Activated CD4-positive, alpha-beta T cell treated with anti-CD3 and anti-CD28 coated beads for 36 hours (primary cell): ENCODE results near the gene PEX10. TPM values are rescaled to one million over a fixed set of nuclear protein-coding genes. Genes with fewer than 3 reads are reported as not detected.

Source experiments
- ATAC-seq: fragments of 200-7000 bp; cut with Tn5 transposase; one replicate; pipeline ENCODE4 v1.10.0; 2021; ENCODE audit warnings: mild to moderate bottlenecking, moderate library complexity
- CTCF ChIA-PET: fragments of 350-600 bp; sonication (Branson Sonifier 250); formaldehyde crosslinking; loops from one replicate; lab custom pipeline; 2021; ENCODE audit warnings: antibody characterized with exemption; lab: Charles Lee
- POLR2A ChIA-PET: fragments of 350-600 bp; sonication (Branson Sonifier 250); formaldehyde crosslinking; loops from one replicate; lab custom pipeline; 2021; ENCODE audit warnings: antibody characterized with exemption, inconsistent platforms; lab: Charles Lee
- DNase-seq: peaks from one replicate; pipeline ENCODE4 v3.0.0-alpha.2; 2020
- H3K27ac Mint-ChIP-seq: one replicate; pipeline ENCODE4 v1.8.0; 2021; ENCODE audit warnings: mixed read lengths
- H3K27me3 Mint-ChIP-seq: one replicate; pipeline ENCODE4 v1.8.0; 2021; ENCODE audit warnings: mixed read lengths
- H3K36me3 Mint-ChIP-seq: one replicate; pipeline ENCODE4 v1.8.0; 2021; ENCODE audit warnings: low read depth, mixed read lengths
- H3K4me1 Mint-ChIP-seq: one replicate; pipeline ENCODE4 v1.8.0; 2021; ENCODE audit warnings: mixed read lengths
- H3K4me3 Mint-ChIP-seq: one replicate; pipeline ENCODE4 v1.8.0; 2021; ENCODE audit warnings: mild to moderate bottlenecking, moderate library complexity, mixed read lengths
- H3K9me3 Mint-ChIP-seq: one replicate; pipeline ENCODE4 v1.8.0; 2021; ENCODE audit warnings: low read depth, mixed read lengths
- intact Hi-C, 2 experiments: fragments of 100-400 bp; cut with DNase I in 1 of 2; cut with micrococcal nuclease in 1 of 2; formaldehyde crosslinking; loops; one replicate each; pipeline versions ENCODE4 v1.14.2 to v1.15.1; 2022 to 2024; cut with DNase I, micrococcal nuclease
- total RNA-seq, 2 experiments: library from RNA; stranded (reverse); gene quantifications; one replicate each; pipeline ENCODE4 v1.2.3, GENCODE V29; 2021

PEX10 gene
- total RNA-seq, 2 experiments from 2014 or later, result 15.1 to 17.7 TPM

DNA sequence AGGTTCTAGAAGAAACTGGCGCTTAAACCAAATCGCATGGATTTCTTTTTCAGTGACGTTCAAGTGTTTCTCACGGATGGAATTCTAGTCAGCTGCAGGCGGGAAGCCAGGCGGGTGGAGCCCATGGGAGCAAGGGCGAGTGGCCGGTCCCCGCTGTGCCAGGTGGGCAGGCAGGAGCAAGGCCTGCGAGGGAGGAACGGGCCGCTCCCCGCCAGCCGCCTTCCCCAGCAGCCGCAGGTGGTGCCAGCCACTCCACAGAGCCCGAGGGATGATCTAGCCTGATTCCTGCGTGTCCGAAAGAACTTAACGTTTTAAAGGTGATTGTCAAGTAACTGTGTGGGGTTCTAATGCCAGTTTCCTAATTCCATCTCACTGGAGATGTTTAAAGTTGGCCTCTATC lies 9.1 kb downstream of the PEX10 start:
- DNase-seq (no peak), ATAC-seq (no peak)
- H3K9me3 Mint-ChIP-seq, result no peaks in the 10 kb centered on the region
- peaks cover 5% of the 10 kb centered on the region for H3K4me1 Mint-ChIP-seq
- peaks cover 48% of the 10 kb centered on the region for H3K36me3 Mint-ChIP-seq
- CTCF ChIA-PET, result interaction anchor here (1.0 kb wide), 1 partner anchor 145 kb away, joined by 3 read pairs; no protein-coding TSS in a partner anchor
- POLR2A ChIA-PET, result no interaction called here
- no peak overlapping the region for H3K4me3 Mint-ChIP-seq
- H3K27ac Mint-ChIP-seq, result no peak overlapping the region
- H3K27me3 Mint-ChIP-seq, result no peaks in the 10 kb centered on the region
- intact Hi-C loops, result no loop called here

DNA sequence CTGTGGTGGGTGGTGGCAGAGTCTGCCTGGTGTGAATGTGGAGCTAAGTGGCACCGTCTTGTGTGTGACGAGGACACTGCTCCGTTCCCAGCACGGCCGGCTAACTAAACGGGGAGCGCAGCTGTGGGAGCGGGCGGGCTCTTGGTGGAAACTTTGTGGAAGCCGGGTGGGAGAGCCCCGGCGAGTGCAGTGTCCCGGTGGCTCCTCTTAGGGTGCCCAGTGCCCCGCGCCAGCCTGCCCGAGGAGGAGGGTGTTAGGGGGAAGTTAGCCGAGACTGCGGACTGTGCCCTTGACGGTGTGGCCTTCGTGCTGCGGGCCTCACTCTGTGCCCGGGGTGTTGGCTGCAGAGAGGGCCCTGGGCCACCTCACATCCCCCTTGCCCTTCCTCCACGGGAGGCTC lies 9.9 kb downstream of the PEX10 start:
- H3K27me3 Mint-ChIP-seq, result no peaks in the 10 kb centered on the region
- ATAC-seq, result no peak
- H3K4me3 Mint-ChIP-seq, result no peak overlapping the region
- CTCF ChIA-PET, result interaction anchor here (1.0 kb wide), 1 partner anchor 146 kb away, joined by 3 read pairs; no protein-coding TSS in a partner anchor
- H3K4me1 Mint-ChIP-seq, result peaks cover 5% of the 10 kb centered on the region
- DNase-seq, result no peak
- H3K36me3 Mint-ChIP-seq, result peaks cover 45% of the 10 kb centered on the region
- H3K9me3 Mint-ChIP-seq, result no peaks in the 10 kb centered on the region
- POLR2A ChIA-PET, result no interaction called here
- H3K27ac Mint-ChIP-seq, result peak overlapping the region; percentile 37
- intact Hi-C loops, result no loop called here

DNA sequence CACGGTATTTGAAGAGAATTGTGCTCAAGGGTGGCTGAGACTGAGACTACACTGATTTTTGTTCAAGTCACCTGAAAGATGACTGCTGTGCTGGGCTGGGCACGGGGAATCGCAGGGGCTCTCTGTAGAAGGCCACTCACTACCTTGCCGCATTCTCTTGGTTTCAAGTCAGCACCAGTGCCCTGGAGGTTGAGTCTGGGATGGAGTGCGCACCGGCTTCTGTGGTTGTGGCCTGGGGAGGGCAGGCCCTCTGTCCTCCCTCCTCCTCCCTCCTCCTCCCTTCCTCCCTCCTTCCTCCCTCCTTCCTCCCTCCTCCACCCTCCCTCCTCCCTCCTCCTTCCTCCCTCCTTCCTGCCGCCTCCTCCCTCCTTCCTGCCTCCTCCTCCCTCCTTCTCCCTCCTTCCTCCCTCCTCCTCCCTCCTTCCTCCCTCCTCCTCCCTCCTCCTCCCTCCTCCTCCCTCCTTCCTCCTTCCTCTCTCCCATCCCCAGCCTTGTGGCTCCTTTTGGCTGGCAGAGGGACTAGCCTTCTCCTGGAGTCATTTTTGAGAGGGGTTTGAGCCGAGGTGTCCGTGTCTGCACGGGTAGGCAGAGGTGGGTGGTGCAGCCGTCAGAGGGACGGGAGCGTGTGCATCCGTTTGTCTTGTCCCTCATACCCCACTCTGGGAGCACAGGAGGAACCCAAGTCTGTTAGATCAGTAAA lies 11.3 kb downstream of the PEX10 start:
- CTCF ChIA-PET, result interaction anchor here (0.8 kb wide), 1 partner anchor 379 kb away, joined by 3 read pairs; no protein-coding TSS in a partner anchor
- intact Hi-C loops, result no loop called here
- Mint-ChIP-seq H3K27ac (no peak overlapping the region), H3K4me3 (no peak overlapping the region), H3K36me3 (peaks cover 54% of the 10 kb centered on the region), H3K27me3 (no peaks in the 10 kb centered on the region), H3K4me1 (peaks cover 6% of the 10 kb centered on the region), H3K9me3 (no peaks in the 10 kb centered on the region)
- POLR2A ChIA-PET, result no interaction called here
- ATAC-seq (no peak), DNase-seq (no peak)

DNA sequence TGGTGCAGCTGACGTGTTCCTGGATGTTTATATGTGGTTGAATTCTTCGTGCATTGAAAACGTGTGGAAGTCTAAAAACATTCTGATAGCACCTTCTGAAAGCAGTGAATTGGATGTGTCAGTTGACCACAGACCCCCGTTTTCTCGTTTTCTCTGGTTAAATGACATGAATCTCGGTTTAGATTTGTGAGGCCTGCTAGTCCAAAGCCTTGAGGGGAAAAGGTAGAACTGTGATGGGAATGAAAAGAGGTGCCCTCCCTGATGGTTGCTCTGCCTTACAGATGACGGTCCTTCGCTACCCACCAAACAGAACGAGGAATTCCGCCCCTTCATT lies 11.8 kb downstream of the PEX10 start:
- Mint-ChIP-seq H3K4me1 (peaks cover 6% of the 10 kb centered on the region), H3K4me3 (no peak overlapping the region), H3K36me3 (peaks cover 58% of the 10 kb centered on the region), H3K27ac (no peak overlapping the region), H3K9me3 (no peaks in the 10 kb centered on the region), H3K27me3 (no peaks in the 10 kb centered on the region)
- DNase-seq (no peak), ATAC-seq (peak; percentile 38)
- intact Hi-C loops, result no loop called here
- ChIA-PET POLR2A (no interaction called here), CTCF (no interaction called here)

- intact Hi-C loops, result no loop called here
- ChIA-PET CTCF (no interaction called here), POLR2A (no interaction called here)
- no peaks in the 10 kb centered on the region for H3K9me3 Mint-ChIP-seq
- no peak overlapping the region for H3K4me3 Mint-ChIP-seq
- no peak for DNase-seq
- no peak for ATAC-seq
- peaks cover 59% of the 10 kb centered on the region for H3K36me3 Mint-ChIP-seq
- H3K27me3 Mint-ChIP-seq, result no peaks in the 10 kb centered on the region
- H3K4me1 Mint-ChIP-seq, result peaks cover 8% of the 10 kb centered on the region
- no peak overlapping the region for H3K27ac Mint-ChIP-seq
These were observed 12.3 kb downstream of the PEX10 start for GRCh38 chr1:2399890-2400575.

- ChIA-PET CTCF (no interaction called here), POLR2A (no interaction called here)
- Mint-ChIP-seq H3K4me3 (no peak overlapping the region), H3K9me3 (no peaks in the 10 kb centered on the region), H3K27ac (peak overlapping the region; percentile 44), H3K36me3 (peaks cover 62% of the 10 kb centered on the region), H3K27me3 (no peaks in the 10 kb centered on the region), H3K4me1 (peaks cover 17% of the 10 kb centered on the region)
- DNase-seq (no peak), ATAC-seq (no peak)
- intact Hi-C loops, result no loop called here
These were observed 13.5 kb downstream of the PEX10 start for GRCh38 chr1:2398871-2399270.

DNA sequence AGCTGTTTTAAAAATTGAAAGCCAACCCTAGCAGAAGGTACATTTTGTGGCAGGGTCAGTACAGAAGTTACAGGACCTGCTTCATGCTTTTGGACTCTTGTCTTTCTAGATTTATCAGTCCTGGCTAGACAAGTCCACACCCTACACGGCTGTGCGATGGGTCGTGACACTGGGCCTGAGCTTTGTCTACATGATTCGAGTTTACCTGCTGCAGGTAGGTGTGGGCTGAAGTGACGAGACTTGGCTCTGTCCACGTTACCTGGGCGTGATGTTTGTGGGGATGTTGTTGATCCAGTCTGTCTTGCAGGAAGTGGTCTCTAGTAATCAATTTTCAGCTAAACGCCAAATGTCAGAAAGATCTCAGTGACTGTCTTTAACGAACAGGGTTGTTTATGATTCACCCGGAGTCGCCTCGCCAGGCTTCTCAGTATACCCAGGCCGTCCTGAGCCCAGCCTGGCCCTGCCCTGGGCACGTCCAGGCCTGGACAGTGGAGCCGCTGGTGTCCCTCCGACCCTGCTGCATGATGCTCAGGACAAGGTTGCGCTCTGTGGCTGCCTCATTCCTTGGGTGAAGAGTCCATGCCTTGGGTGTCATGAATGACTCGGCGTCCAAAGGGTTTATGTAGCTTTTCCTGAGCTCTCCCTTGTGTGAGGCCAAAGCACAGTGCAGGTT lies 15.2 kb downstream of the PEX10 start:
- Mint-ChIP-seq H3K36me3 (peaks cover 62% of the 10 kb centered on the region), H3K9me3 (no peaks in the 10 kb centered on the region), H3K27ac (no peak overlapping the region), H3K4me1 (peaks cover 35% of the 10 kb centered on the region), H3K4me3 (no peak overlapping the region), H3K27me3 (no peaks in the 10 kb centered on the region)
- CTCF ChIA-PET, result interaction anchor here (0.9 kb wide), 1 partner anchor 26 kb away, joined by 3 read pairs; no protein-coding TSS in a partner anchor
- POLR2A ChIA-PET, result no interaction called here
- intact Hi-C loops, result no loop called here
- ATAC-seq (no peak), DNase-seq (no peak)

GRCh38 chr1:2396476-2396875 lies 15.9 kb downstream of the PEX10 start:
- Mint-ChIP-seq H3K27me3 (no peaks in the 10 kb centered on the region), H3K4me1 (peaks cover 35% of the 10 kb centered on the region), H3K36me3 (peaks cover 56% of the 10 kb centered on the region), H3K4me3 (no peak overlapping the region), H3K27ac (no peak overlapping the region), H3K9me3 (no peaks in the 10 kb centered on the region)
- intact Hi-C loops, result no loop called here
- no peak for ATAC-seq
- DNase-seq, result no peak
- ChIA-PET POLR2A (no interaction called here), CTCF (interaction anchor here (0.6 to 1.0 kb wide), 3 partner anchors 15 to 398 kb away, joined by 3 to 5 read pairs (median 3); no protein-coding TSS in a partner anchor)

DNA sequence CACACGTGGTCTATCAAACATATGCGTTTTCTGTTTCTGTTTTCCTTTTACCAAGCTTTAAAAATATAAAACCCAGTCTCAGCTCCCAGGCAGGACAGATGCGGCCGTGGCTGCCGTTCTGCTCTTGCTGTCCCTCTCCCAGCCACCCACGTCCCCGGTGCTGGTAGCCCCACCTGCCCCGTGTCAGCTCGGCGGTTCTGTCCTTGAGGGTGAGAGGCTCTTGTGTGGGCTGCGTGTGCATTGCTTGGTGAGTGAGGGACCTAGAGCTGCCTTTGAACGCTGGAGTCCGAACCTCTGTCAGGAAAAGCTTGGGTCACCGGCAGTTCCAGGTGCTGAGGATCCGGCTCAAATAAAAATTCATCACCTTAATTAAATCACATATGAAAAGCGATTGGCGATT lies 16.3 kb downstream of the PEX10 start:
- no peak for ATAC-seq
- Mint-ChIP-seq H3K36me3 (peaks cover 54% of the 10 kb centered on the region), H3K27ac (no peak overlapping the region), H3K9me3 (no peaks in the 10 kb centered on the region), H3K4me3 (no peak overlapping the region), H3K4me1 (peaks cover 35% of the 10 kb centered on the region), H3K27me3 (no peaks in the 10 kb centered on the region)
- intact Hi-C loops, result no loop called here
- DNase-seq, result no peak
- POLR2A ChIA-PET, result no interaction called here
- CTCF ChIA-PET, result interaction anchor here (0.6 to 1.0 kb wide), 2 partner anchors 14 to 398 kb away, joined by 3 to 5 read pairs; no protein-coding TSS in a partner anchor

GRCh38 chr1:2395245-2395644 lies 17.1 kb downstream of the PEX10 start:
- peaks cover 48% of the 10 kb centered on the region for H3K36me3 Mint-ChIP-seq
- no peak overlapping the region for H3K27ac Mint-ChIP-seq
- no peaks in the 10 kb centered on the region for H3K27me3 Mint-ChIP-seq
- H3K4me3 Mint-ChIP-seq, result no peak overlapping the region
- DNase-seq, result no peak
- intact Hi-C loops, result no loop called here
- peaks cover 36% of the 10 kb centered on the region for H3K4me1 Mint-ChIP-seq
- no peaks in the 10 kb centered on the region for H3K9me3 Mint-ChIP-seq
- ATAC-seq, result no peak
- POLR2A ChIA-PET, result no interaction called here
- CTCF ChIA-PET, result no interaction called here

- Mint-ChIP-seq H3K27ac (peak overlapping the region; percentile 13), H3K27me3 (no peaks in the 10 kb centered on the region), H3K4me3 (no peak overlapping the region), H3K4me1 (peaks cover 39% of the 10 kb centered on the region), H3K9me3 (no peaks in the 10 kb centered on the region), H3K36me3 (peaks cover 45% of the 10 kb centered on the region)
- intact Hi-C loops, result loop anchor here in 1 of 2 experiments (5.0 kb wide), 1 partner anchor 1463 kb away; the partner anchor contains the start of genes CEP104 and DFFB
- ChIA-PET CTCF (no interaction called here), POLR2A (no interaction called here)
- ATAC-seq (no peak), DNase-seq (no peak)
These were observed 17.6 kb downstream of the PEX10 start for GRCh38 chr1:2394761-2395160.
